Activated CD4-positive, alpha-beta T cell treated with anti-CD3 and anti-CD28 coated beads, Interleukin-2, amount 10 ng/mL, durations not matched to agents 24 days and 14 days (primary cell): ENCODE measurements around the gene CLDN15. TPM values are rescaled to one million over a fixed set of nuclear protein-coding genes. Genes with fewer than 3 reads are reported as not detected.
"Not testable (repeated sequence)": the region's sequence is repeated elsewhere in the genome, so short reads cannot be mapped to it uniquely, and the experiment has no call there.

ENCODE experiments used
- DNase-seq: peaks from one replicate; pipeline ENCODE4 v3.0.0; 2022
- H3K27ac Mint-ChIP-seq: one replicate; pipeline ENCODE4 v1.8.0; 2022; ENCODE audit warnings: mild to moderate bottlenecking, mixed read lengths
- H3K27me3 Mint-ChIP-seq: one replicate; pipeline ENCODE4 v1.8.0; 2022; ENCODE audit warnings: mixed read lengths
- H3K36me3 Mint-ChIP-seq: one replicate; pipeline ENCODE4 v1.8.0; 2022; ENCODE audit warnings: low read depth, mild to moderate bottlenecking, mixed read lengths
- H3K4me1 Mint-ChIP-seq: one replicate; pipeline ENCODE4 v1.8.0; 2021; ENCODE audit warnings: mixed read lengths
- H3K4me3 Mint-ChIP-seq: one replicate; pipeline ENCODE4 v1.8.0; 2022; ENCODE audit warnings: mild to moderate bottlenecking, moderate library complexity, mixed read lengths
- H3K9me3 Mint-ChIP-seq: one replicate; pipeline ENCODE4 v1.8.0; 2021; ENCODE audit warnings: mixed read lengths
- intact Hi-C: fragments of 100-400 bp; cut with micrococcal nuclease; formaldehyde crosslinking; loops from one replicate; pipeline ENCODE4 v1.15.1; 2023
- total RNA-seq: library from RNA; stranded (reverse); gene quantifications from 2 replicates; pipeline ENCODE4 v1.2.3, GENCODE V29; 2022

The CLDN15 gene
- total RNA-seq, 1 donor from 2014 or later: 19.6 TPM

- Mint-ChIP-seq H3K27ac (no peak overlapping the region), H3K4me3 (no peak overlapping the region), H3K4me1 (peaks cover 7% of the 10 kb centered on the region), H3K9me3 (no peaks in the 10 kb centered on the region), H3K36me3 (peaks cover 8% of the 10 kb centered on the region), H3K27me3 (peaks cover 3% of the 10 kb centered on the region)
- intact Hi-C loops: no loop called here
- no peak for DNase-seq
Observed at GRCh38 chr7:101255796-101256195, 18.2 kb upstream of the CLDN15 start.

- H3K27ac Mint-ChIP-seq, H3K27me3 Mint-ChIP-seq, DNase-seq, H3K9me3 Mint-ChIP-seq: not testable (repeated sequence)
- H3K36me3 Mint-ChIP-seq: peaks cover 13% of the 10 kb centered on the region
- H3K4me1 Mint-ChIP-seq: peaks cover 15% of the 10 kb centered on the region
- intact Hi-C loops: loop anchor here (2.0 to 5.0 kb wide), 2 partner anchors 34 to 69 kb away; partner anchors contain the start of genes IFT22 and ZNHIT1
- peak overlapping the region; percentile 62 for H3K4me3 Mint-ChIP-seq
Observed at GRCh38 chr7:101253199-101253598, 15.6 kb upstream of the CLDN15 start.

- Mint-ChIP-seq H3K27me3 (peaks cover 2% of the 10 kb centered on the region), H3K27ac (peak overlapping the region; percentile 95), H3K36me3 (peaks cover 19% of the 10 kb centered on the region), H3K4me1 (peaks cover 17% of the 10 kb centered on the region), H3K9me3 (no peaks in the 10 kb centered on the region), H3K4me3 (peak overlapping the region; percentile 97)
- intact Hi-C loops: loop anchor here (1.0 to 5.0 kb wide), 3 partner anchors 8 to 70 kb away; partner anchors contain the start of genes IFT22 and ZNHIT1
- peak; percentile 100 for DNase-seq
Observed at GRCh38 chr7:101251871-101252659, 14.5 kb upstream of the CLDN15 start.

GRCh38 chr7:101250324-101250723 lies 12.7 kb upstream of the CLDN15 start:
- intact Hi-C loops: loop anchor here (5.0 kb wide), 1 partner anchor 72 kb away; the partner anchor contains the start of gene IFT22
- peaks cover 20% of the 10 kb centered on the region for H3K4me1 Mint-ChIP-seq
- H3K27ac Mint-ChIP-seq: no peak overlapping the region
- no peaks in the 10 kb centered on the region for H3K27me3 Mint-ChIP-seq
- DNase-seq: no peak
- H3K9me3 Mint-ChIP-seq: no peaks in the 10 kb centered on the region
- peaks cover 24% of the 10 kb centered on the region for H3K36me3 Mint-ChIP-seq
- peak overlapping the region; percentile 97 for H3K4me3 Mint-ChIP-seq

GRCh38 chr7:101248276-101248675 lies 10.7 kb upstream of the CLDN15 start:
- intact Hi-C loops: no loop called here
- Mint-ChIP-seq H3K36me3 (peaks cover 32% of the 10 kb centered on the region), H3K9me3 (no peaks in the 10 kb centered on the region), H3K27me3 (no peaks in the 10 kb centered on the region), H3K4me1 (peaks cover 29% of the 10 kb centered on the region), H3K27ac (no peak overlapping the region), H3K4me3 (no peak overlapping the region)
- no peak for DNase-seq

- intact Hi-C loops: loop anchor here (2.0 kb wide), 1 partner anchor 38 kb away; no protein-coding TSS in a partner anchor
- H3K4me3 Mint-ChIP-seq: peak overlapping the region; percentile 97
- peaks cover 20% of the 10 kb centered on the region for H3K4me1 Mint-ChIP-seq
- H3K27me3 Mint-ChIP-seq: no peaks in the 10 kb centered on the region
- no peak for DNase-seq
- peak overlapping the region; percentile 94 for H3K27ac Mint-ChIP-seq
- peaks cover 32% of the 10 kb centered on the region for H3K36me3 Mint-ChIP-seq
- H3K9me3 Mint-ChIP-seq: no peaks in the 10 kb centered on the region
Observed at GRCh38 chr7:101245147-101245668, 7.6 kb upstream of the CLDN15 start.

- Mint-ChIP-seq H3K27me3 (no peaks in the 10 kb centered on the region), H3K9me3 (no peaks in the 10 kb centered on the region), H3K4me1 (peaks cover 16% of the 10 kb centered on the region), H3K27ac (peak within 1 kb of the TSS; percentile 94), H3K36me3 (peaks cover 29% of the 10 kb centered on the region), H3K4me3 (peak within 1 kb of the TSS; percentile 97)
- DNase-seq: peak; percentile 98
- intact Hi-C loops: loop anchor here (1.0 to 2.0 kb wide), 4 partner anchors 8 to 90 kb away; partner anchors contain the start of genes AP1S1 and ZNHIT1
Observed at GRCh38 chr7:101244375-101245146, 7.0 kb upstream of the CLDN15 start, which contains the start of gene FIS1. TSS of gene FIS1 (minus strand) at chr7:101245081. CDS start at chr7:101245004, 77 bp downstream.

GRCh38 chr7:101243646-101244374 lies 6.2 kb upstream of the CLDN15 start:
- intact Hi-C loops: loop anchor here (1.0 to 2.0 kb wide), 4 partner anchors 8 to 90 kb away; partner anchors contain the start of genes AP1S1 and ZNHIT1
- Mint-ChIP-seq H3K27me3 (no peaks in the 10 kb centered on the region), H3K9me3 (no peaks in the 10 kb centered on the region), H3K4me1 (peaks cover 16% of the 10 kb centered on the region), H3K4me3 (peak overlapping the region; percentile 97), H3K36me3 (peaks cover 33% of the 10 kb centered on the region), H3K27ac (peak overlapping the region; percentile 94)
- DNase-seq: no peak

GRCh38 chr7:101241443-101242349 lies 4.1 kb upstream of the CLDN15 start:
- Mint-ChIP-seq H3K9me3 (no peaks in the 10 kb centered on the region), H3K36me3 (peaks cover 30% of the 10 kb centered on the region), H3K27ac (no peak overlapping the region), H3K4me1 (peaks cover 13% of the 10 kb centered on the region), H3K27me3 (no peaks in the 10 kb centered on the region), H3K4me3 (no peak overlapping the region)
- DNase-seq: no peak
- intact Hi-C loops: no loop called here

GRCh38 chr7:101241015-101241363 lies 3.4 kb upstream of the CLDN15 start:
- intact Hi-C loops: no loop called here
- no peaks in the 10 kb centered on the region for H3K9me3 Mint-ChIP-seq
- no peak overlapping the region for H3K4me3 Mint-ChIP-seq
- H3K36me3 Mint-ChIP-seq: peaks cover 30% of the 10 kb centered on the region
- no peak overlapping the region for H3K27ac Mint-ChIP-seq
- H3K4me1 Mint-ChIP-seq: peaks cover 13% of the 10 kb centered on the region
- DNase-seq: no peak
- H3K27me3 Mint-ChIP-seq: no peaks in the 10 kb centered on the region

GRCh38 chr7:101240226-101241014 lies 2.8 kb upstream of the CLDN15 start:
- H3K36me3 Mint-ChIP-seq: peaks cover 25% of the 10 kb centered on the region
- no peaks in the 10 kb centered on the region for H3K9me3 Mint-ChIP-seq
- H3K27ac Mint-ChIP-seq: no peak overlapping the region
- H3K4me3 Mint-ChIP-seq: no peak overlapping the region
- H3K4me1 Mint-ChIP-seq: peaks cover 11% of the 10 kb centered on the region
- H3K27me3 Mint-ChIP-seq: no peaks in the 10 kb centered on the region
- intact Hi-C loops: no loop called here
- DNase-seq: no peak

- intact Hi-C loops: no loop called here
Observed at GRCh38 chr7:101239951-101240220, 2.3 kb upstream of the CLDN15 start.

More at GRCh38 chr7:101239951-101240220, 2.3 kb upstream of the CLDN15 start:
- no peak overlapping the region for H3K27ac Mint-ChIP-seq
- peaks cover 23% of the 10 kb centered on the region for H3K36me3 Mint-ChIP-seq
- H3K9me3 Mint-ChIP-seq: no peaks in the 10 kb centered on the region
- no peak for DNase-seq
- no peak overlapping the region for H3K4me3 Mint-ChIP-seq
- peaks cover 7% of the 10 kb centered on the region for H3K4me1 Mint-ChIP-seq
- H3K27me3 Mint-ChIP-seq: no peaks in the 10 kb centered on the region
